Tibial nerve (tissue), 4 donors: ENCODE data around the gene HS1BP3. TPM values are rescaled to one million over a fixed set of nuclear protein-coding genes. Genes with fewer than 3 reads are reported as not detected.

Experiments used
- DNase-seq, 2 donors: peaks; one replicate each; pipeline ENCODE4 v3.0.0-alpha.2; 2019; ENCODE audit warnings: low spot score in 2 of 2
- H3K27ac ChIP-seq, 4 donors: fragments of 200-600 bp; sonication (generic) in 3 of 4; one replicate each; pipeline ENCODE4 v1.5.1; 2017 to 2019; ENCODE audit warnings: mild to moderate bottlenecking in 1 of 4
- H3K27me3 ChIP-seq, 2 donors: fragments of 200-600 bp; sonication (generic) in 1 of 2; one replicate each; pipeline versions ENCODE4 v1.5.1 to v1.6.0; 2017 to 2019
- H3K36me3 ChIP-seq, 3 donors: fragments of 200-600 bp; sonication (generic); one replicate each; pipeline ENCODE4 v1.5.1; 2018 to 2019
- H3K4me1 ChIP-seq, 4 donors: fragments of 200-600 bp; sonication (generic) in 3 of 4; one replicate each; pipeline ENCODE4 v1.5.1; 2017 to 2019
- H3K4me3 ChIP-seq, 4 donors: fragments of 200-600 bp; sonication (generic) in 3 of 4; one replicate each; pipeline ENCODE4 v1.5.1; 2017 to 2019; ENCODE audit warnings: mild to moderate bottlenecking in 1 of 4, moderate library complexity in 1 of 4
- H3K9me3 ChIP-seq, 4 donors: fragments of 200-600 bp; sonication (generic) in 3 of 4; one replicate each; pipeline ENCODE4 v1.5.1; 2017 to 2019
- CTCF ChIP-seq, 5 experiments: fragments of 200-600 bp in 3 of 5; fragments of 450-650 bp in 2 of 5; sonication (generic) in 3 of 5; IDR thresholded peaks; one replicate each; pipeline ENCODE4 v1.5.1; 2016 to 2019; ENCODE audit warnings: antibody characterized with exemption in 5 of 5, mild to moderate bottlenecking in 3 of 5, moderate library complexity in 2 of 5
- EP300 ChIP-seq, 2 donors: sonication (generic); formaldehyde crosslinking; IDR thresholded peaks; one replicate each; pipeline ENCODE4 v1.6.1; 2017; ENCODE audit warnings: antibody characterized with exemption in 2 of 2, mild to moderate bottlenecking in 1 of 2
- POLR2A ChIP-seq, 2 donors: fragments of 450-650 bp; IDR thresholded peaks; one replicate each; pipeline ENCODE4 v1.6.1; 2017; ENCODE audit warnings: antibody characterized with exemption in 2 of 2, mild to moderate bottlenecking in 2 of 2, moderate library complexity in 2 of 2
- WGBS, 2 donors: methylation state at CpG; one replicate each; pipeline ENCODE4 v1.1.5; 2018; 5-methylcytosine and 5-hydroxymethylcytosine counted together
- total RNA-seq, 4 donors: library from RNA; depleted of rRNA; stranded (reverse); fragments of >200 nt; gene quantifications; one replicate each; pipeline ENCODE4 v1.1.0, GENCODE V29; 2016

HS1BP3 gene
- total RNA-seq = 10 to 100 TPM; 24.5 to 45.9 (median 33.8) TPM

GRCh38 chr2:20650877-20651730, at the start of gene HS1BP3:
HS1BP3 (minus strand) TSS chr2:20651098; CDS start chr2:20651063, 35 bp downstream.
- WGBS, 2 donors = 0 to 1% methylated on average over 13 to 16 of the region's 72 CpGs
- peaks cover 0 to 44% (median 28%) of the 10 kb centered on the region in 4 donors for H3K4me1 ChIP-seq
- H3K4me3 ChIP-seq = peak within 1 kb of the TSS; percentile 80 to 100 (median 90)
- no peaks in the 10 kb centered on the region for H3K9me3 ChIP-seq
- peak; percentile 82 to 95 for TF ChIP-seq POLR2A (IDR thresholded peaks at IDR 0.05)
- TF ChIP-seq CTCF (IDR thresholded peaks at IDR 0.05) = peak; percentile 97 to 100 (median 100)
- peak in 1 of 2 donors; percentile 90 for TF ChIP-seq EP300 (IDR thresholded peaks at IDR 0.05)
- peak within 1 kb of the TSS; percentile 81 to 98 (median 97) for H3K27ac ChIP-seq
- DNase-seq = peak; percentile 72 to 74
- H3K27me3 ChIP-seq = peaks cover 0 to 4% of the 10 kb centered on the region in 2 donors
- H3K36me3 ChIP-seq = peaks cover 0 to 12% (median 0%) of the 10 kb centered on the region in 3 donors

- Histone ChIP-seq H3K36me3 (peaks cover 0 to 27% (median 0%) of the 10 kb centered on the region in 3 donors), H3K9me3 (no peaks in the 10 kb centered on the region), H3K4me1 (peaks cover 0 to 7% (median 1%) of the 10 kb centered on the region in 4 donors), H3K4me3 (no peak overlapping the region), H3K27me3 (no peaks in the 10 kb centered on the region), H3K27ac (peak overlapping the region in 1 of 4 donors; percentile 3)
- TF ChIP-seq EP300 (IDR thresholded peaks at IDR 0.05) (no peak), CTCF (IDR thresholded peaks at IDR 0.05) (no peak), POLR2A (IDR thresholded peaks at IDR 0.05) (no peak)
- DNase-seq = no peak
- WGBS, 2 donors = 40 to 41% methylated on average over 4 of the region's 4 CpGs
Measured at GRCh38 chr2:20698916-20699613, 48.2 kb upstream of the HS1BP3 start.

GRCh38 chr2:20697322-20697934, 46.5 kb upstream of the HS1BP3 start:
- H3K4me1 ChIP-seq = peaks cover 0 to 7% (median 1%) of the 10 kb centered on the region in 4 donors
- TF ChIP-seq CTCF (IDR thresholded peaks at IDR 0.05) (no peak), EP300 (IDR thresholded peaks at IDR 0.05) (no peak), POLR2A (IDR thresholded peaks at IDR 0.05) (no peak)
- DNase-seq = no peak
- 92 to 99% methylated on average over 2 of the region's 2 CpGs for WGBS, 2 donors
- H3K4me3 ChIP-seq = no peak overlapping the region
- H3K9me3 ChIP-seq = no peaks in the 10 kb centered on the region
- H3K27ac ChIP-seq = no peak overlapping the region
- no peaks in the 10 kb centered on the region for H3K27me3 ChIP-seq
- H3K36me3 ChIP-seq = peaks cover 0 to 40% (median 5%) of the 10 kb centered on the region in 3 donors

- Histone ChIP-seq H3K4me1 (peaks cover 0 to 7% (median 1%) of the 10 kb centered on the region in 4 donors), H3K27ac (no peak overlapping the region), H3K27me3 (no peaks in the 10 kb centered on the region), H3K4me3 (no peak overlapping the region), H3K9me3 (no peaks in the 10 kb centered on the region), H3K36me3 (peaks cover 0 to 40% (median 5%) of the 10 kb centered on the region in 3 donors)
- 88 to 92% methylated on average over 2 of the region's 2 CpGs for WGBS, 2 donors
- DNase-seq = no peak
- TF ChIP-seq CTCF (IDR thresholded peaks at IDR 0.05) (no peak), EP300 (IDR thresholded peaks at IDR 0.05) (no peak), POLR2A (IDR thresholded peaks at IDR 0.05) (no peak)
Measured at GRCh38 chr2:20696366-20696765, 45.5 kb upstream of the HS1BP3 start.
